ENCODE measurements around the gene KPNA3. TPM values are rescaled to one million over a fixed set of nuclear protein-coding genes. Genes with fewer than 3 reads are reported as not detected.

KPNA3 gene
- polyA plus RNA-seq, 1 donor from 2014 or later: 41.7 TPM

DNA sequence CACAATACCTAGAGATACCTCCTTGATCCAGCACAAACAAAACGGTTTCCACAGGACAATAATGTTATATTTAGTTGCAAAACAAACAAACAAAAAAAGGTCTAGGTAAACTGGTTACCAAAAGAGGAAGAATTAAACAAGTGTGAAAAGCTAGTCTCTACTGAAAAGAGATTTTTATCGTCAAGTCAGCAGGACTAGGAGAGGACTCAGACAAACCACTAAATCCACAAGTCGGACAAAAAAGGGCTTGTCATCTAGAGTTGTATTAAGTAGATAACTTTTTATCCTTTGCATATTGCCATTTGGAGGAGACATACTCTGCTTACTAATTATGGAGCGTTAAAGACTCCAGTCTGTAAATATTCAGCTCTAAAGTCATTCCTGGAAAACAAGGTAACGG lies 9.9 kb upstream of the KPNA3 start:
- H3F3A ChIP-seq (ENCODE audit: insufficient read depth, low read length, poor library complexity, severe bottlenecking): no peaks in the 10 kb centered on the region
- TF ChIP-seq, protein P1, sequence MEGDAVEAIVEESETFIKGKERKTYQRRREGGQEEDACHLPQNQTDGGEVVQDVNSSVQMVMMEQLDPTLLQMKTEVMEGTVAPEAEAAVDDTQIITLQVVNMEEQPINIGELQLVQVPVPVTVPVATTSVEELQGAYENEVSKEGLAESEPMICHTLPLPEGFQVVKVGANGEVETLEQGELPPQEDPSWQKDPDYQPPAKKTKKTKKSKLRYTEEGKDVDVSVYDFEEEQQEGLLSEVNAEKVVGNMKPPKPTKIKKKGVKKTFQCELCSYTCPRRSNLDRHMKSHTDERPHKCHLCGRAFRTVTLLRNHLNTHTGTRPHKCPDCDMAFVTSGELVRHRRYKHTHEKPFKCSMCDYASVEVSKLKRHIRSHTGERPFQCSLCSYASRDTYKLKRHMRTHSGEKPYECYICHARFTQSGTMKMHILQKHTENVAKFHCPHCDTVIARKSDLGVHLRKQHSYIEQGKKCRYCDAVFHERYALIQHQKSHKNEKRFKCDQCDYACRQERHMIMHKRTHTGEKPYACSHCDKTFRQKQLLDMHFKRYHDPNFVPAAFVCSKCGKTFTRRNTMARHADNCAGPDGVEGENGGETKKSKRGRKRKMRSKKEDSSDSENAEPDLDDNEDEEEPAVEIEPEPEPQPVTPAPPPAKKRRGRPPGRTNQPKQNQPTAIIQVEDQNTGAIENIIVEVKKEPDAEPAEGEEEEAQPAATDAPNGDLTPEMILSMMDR (IDR thresholded peaks at IDR 0.05; ENCODE audit: poor library complexity, severe bottlenecking): no peak
- TF ChIP-seq SMC3 (conservative IDR thresholded peaks at IDR 0.05; ENCODE audit: poor library complexity): no peak
- no peak for TF ChIP-seq POLR2AphosphoS5 (IDR thresholded peaks at IDR 0.05)
- TF ChIP-seq EZH2 (IDR thresholded peaks at IDR 0.05; ENCODE audit: borderline replicate concordance, insufficient read depth, low read length, poor library complexity, severe bottlenecking): no peak
- TF ChIP-seq MXI1 (conservative IDR thresholded peaks at IDR 0.05; ENCODE audit: poor library complexity, severe bottlenecking): no peak
- TF ChIP-seq EP300 (conservative IDR thresholded peaks at IDR 0.05; ENCODE audit: poor library complexity, severe bottlenecking): no peak
- no peak for TF ChIP-seq TAF1 (IDR thresholded peaks at IDR 0.05; ENCODE audit: low read depth)
- TF ChIP-seq, protein P2, sequence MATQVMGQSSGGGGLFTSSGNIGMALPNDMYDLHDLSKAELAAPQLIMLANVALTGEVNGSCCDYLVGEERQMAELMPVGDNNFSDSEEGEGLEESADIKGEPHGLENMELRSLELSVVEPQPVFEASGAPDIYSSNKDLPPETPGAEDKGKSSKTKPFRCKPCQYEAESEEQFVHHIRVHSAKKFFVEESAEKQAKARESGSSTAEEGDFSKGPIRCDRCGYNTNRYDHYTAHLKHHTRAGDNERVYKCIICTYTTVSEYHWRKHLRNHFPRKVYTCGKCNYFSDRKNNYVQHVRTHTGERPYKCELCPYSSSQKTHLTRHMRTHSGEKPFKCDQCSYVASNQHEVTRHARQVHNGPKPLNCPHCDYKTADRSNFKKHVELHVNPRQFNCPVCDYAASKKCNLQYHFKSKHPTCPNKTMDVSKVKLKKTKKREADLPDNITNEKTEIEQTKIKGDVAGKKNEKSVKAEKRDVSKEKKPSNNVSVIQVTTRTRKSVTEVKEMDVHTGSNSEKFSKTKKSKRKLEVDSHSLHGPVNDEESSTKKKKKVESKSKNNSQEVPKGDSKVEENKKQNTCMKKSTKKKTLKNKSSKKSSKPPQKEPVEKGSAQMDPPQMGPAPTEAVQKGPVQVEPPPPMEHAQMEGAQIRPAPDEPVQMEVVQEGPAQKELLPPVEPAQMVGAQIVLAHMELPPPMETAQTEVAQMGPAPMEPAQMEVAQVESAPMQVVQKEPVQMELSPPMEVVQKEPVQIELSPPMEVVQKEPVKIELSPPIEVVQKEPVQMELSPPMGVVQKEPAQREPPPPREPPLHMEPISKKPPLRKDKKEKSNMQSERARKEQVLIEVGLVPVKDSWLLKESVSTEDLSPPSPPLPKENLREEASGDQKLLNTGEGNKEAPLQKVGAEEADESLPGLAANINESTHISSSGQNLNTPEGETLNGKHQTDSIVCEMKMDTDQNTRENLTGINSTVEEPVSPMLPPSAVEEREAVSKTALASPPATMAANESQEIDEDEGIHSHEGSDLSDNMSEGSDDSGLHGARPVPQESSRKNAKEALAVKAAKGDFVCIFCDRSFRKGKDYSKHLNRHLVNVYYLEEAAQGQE (IDR thresholded peaks at IDR 0.05; ENCODE audit: borderline replicate concordance): no peak
- TF ChIP-seq RAD21 (conservative IDR thresholded peaks at IDR 0.05): no peak
- no peaks in the 10 kb centered on the region for H3K79me2 ChIP-seq (replicated peaks; ENCODE audit: insufficient read depth, low read length)
- H3K4me3 ChIP-seq (ENCODE audit: low read length): no peak overlapping the region
- no peak overlapping the region for H2AFZ ChIP-seq (ENCODE audit: low read depth, low read length)
- H3K27me3 ChIP-seq (ENCODE audit: insufficient read depth, low read depth, low read length): no peaks in the 10 kb centered on the region
- no peaks in the 10 kb centered on the region for H4K20me1 ChIP-seq (ENCODE audit: insufficient read depth)
- H3K9me2 ChIP-seq (ENCODE audit: insufficient read depth, low read length): no peaks in the 10 kb centered on the region
- no peak overlapping the region for H3K4me2 ChIP-seq (ENCODE audit: low read length)
- H3K9ac ChIP-seq (ENCODE audit: low read length): no peak overlapping the region
- H3K9me3 ChIP-seq (ENCODE audit: low read length): no peaks in the 10 kb centered on the region
- H3K36me3 ChIP-seq (ENCODE audit: insufficient read depth, low read length): no peaks in the 10 kb centered on the region
- no peak overlapping the region for H3K27ac ChIP-seq (ENCODE audit: low read length)

DNA sequence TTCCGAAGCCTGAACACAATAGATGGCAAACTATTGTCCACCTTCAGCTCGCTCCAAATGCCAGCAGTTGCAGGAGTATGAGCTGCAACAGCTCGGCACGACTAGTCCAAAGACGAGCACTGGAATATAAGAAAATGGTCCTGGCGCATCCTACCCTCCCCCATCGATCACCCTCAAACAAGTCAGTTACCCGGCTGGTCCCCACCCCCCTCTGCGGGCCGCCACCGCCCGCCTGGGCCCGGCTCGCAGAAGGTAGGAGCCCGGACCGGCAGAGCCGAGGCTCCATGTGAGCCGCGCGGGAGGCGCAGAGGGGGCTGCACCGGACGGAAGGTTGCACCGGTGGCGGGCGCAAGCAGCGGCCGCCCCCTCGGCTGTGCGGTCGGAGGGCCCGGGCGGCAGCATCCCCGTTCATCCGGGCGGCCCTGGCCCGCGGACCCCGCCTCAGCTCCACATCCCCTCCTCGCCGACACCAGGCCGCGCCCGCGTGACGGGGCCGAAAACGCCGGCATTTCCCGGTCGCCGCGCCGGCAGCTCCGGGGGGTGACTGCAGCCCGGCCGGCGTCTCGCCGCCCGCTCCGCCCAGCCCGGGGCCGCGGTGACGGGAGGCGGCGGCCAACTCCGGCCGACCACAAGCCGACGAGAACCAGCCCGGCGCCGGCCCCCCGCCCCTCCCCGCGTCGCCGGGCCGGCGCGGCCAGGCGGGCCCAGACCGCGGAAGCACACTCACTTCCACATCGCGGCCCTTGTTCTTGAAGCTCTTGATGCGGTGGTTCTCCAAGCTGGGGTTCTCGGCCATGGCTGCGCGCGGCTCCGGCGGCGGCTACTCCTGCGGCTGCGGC lies 552 bp downstream of the KPNA3 start:
- Histone ChIP-seq H4K20me1 (ENCODE audit: insufficient read depth) (no peaks in the 10 kb centered on the region), H3K9me2 (ENCODE audit: insufficient read depth, low read length) (no peaks in the 10 kb centered on the region), H3K36me3 (ENCODE audit: insufficient read depth, low read length) (peaks cover 4% of the 10 kb centered on the region), H3K27me3 (ENCODE audit: insufficient read depth, low read depth, low read length) (no peaks in the 10 kb centered on the region), H2AFZ (ENCODE audit: low read depth, low read length) (peak overlapping the region; percentile 60), H3K4me3 (ENCODE audit: low read length) (peak overlapping the region; percentile 92), H3K4me2 (ENCODE audit: low read length) (peak overlapping the region; percentile 99), H3F3A (ENCODE audit: insufficient read depth, low read length, poor library complexity, severe bottlenecking) (no peaks in the 10 kb centered on the region), H3K27ac (ENCODE audit: low read length) (peak overlapping the region; percentile 92), H3K9ac (ENCODE audit: low read length) (peak overlapping the region; percentile 90), H3K79me2 (replicated peaks; ENCODE audit: insufficient read depth, low read length) (peaks cover 46% of the 10 kb centered on the region), H3K9me3 (ENCODE audit: low read length) (no peaks in the 10 kb centered on the region)
- no peak for TF ChIP-seq EP300 (conservative IDR thresholded peaks at IDR 0.05; ENCODE audit: poor library complexity, severe bottlenecking)
- peak; percentile 91 for TF ChIP-seq POLR2AphosphoS5 (IDR thresholded peaks at IDR 0.05)
- TF ChIP-seq, protein P2 (IDR thresholded peaks at IDR 0.05; ENCODE audit: borderline replicate concordance): peak; percentile 12
- TF ChIP-seq EZH2 (IDR thresholded peaks at IDR 0.05; ENCODE audit: borderline replicate concordance, insufficient read depth, low read length, poor library complexity, severe bottlenecking): no peak
- peak; percentile 37 for TF ChIP-seq MXI1 (conservative IDR thresholded peaks at IDR 0.05; ENCODE audit: poor library complexity, severe bottlenecking)
